ENCODE results near the gene DSC1.
"Not testable (repeated sequence)": the region's sequence is repeated elsewhere in the genome, so short reads cannot be mapped to it uniquely, and the experiment has no call there.

The DSC1 gene

DNA sequence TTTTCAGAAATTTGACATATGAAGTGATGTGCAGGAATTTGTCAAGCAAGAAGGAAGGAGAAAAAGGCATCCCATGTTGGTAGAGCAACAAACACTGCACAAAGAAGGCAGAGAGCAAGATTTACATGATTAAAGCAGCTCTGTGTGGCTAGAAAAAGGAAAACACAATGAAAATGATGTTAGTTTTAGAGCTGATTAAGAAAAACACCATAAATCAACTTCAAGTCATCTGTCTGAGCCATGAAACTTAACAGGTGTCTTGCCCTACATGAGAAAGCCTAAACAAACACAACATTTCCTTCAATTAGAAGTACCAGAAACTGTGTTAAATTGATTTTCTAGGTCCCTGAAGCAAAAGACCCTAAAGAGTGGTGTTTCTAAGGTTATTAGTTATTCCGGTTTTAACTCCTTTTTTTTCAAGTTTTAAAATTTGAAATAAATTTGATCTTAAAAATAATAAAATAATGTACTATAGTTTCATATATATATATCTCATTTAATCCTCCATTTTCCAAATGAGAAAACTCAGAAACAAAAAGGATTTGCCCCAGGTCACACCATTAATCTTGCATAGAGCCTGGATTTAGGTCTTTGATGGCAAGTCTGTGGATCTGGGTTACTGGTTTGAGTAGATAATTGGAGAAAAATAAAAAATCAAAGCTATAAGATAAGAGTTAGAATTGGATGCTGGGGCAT is 8.6 kb upstream of the DSC1 start:
- no peak for DNase-seq

DNA sequence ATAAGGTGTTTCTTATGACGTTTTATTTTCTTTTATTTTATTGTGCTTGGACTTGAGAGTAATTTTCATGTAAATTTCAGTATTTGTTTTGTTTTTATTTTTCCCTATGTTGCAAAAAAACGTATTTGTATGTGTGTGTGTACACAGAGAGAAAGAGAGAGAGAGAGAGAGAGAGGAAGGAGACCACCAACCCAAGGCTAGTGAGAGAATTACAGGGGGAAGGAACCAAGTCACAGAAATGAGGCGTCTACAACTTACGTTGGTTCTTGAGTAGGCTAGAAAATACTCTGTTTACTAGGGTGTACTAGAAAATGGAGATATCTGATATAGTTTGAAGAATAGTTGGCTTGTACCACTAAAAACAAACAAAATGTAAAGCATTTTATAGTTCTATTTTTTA is 7.7 kb upstream of the DSC1 start:
- DNase-seq, result no peak

DNA sequence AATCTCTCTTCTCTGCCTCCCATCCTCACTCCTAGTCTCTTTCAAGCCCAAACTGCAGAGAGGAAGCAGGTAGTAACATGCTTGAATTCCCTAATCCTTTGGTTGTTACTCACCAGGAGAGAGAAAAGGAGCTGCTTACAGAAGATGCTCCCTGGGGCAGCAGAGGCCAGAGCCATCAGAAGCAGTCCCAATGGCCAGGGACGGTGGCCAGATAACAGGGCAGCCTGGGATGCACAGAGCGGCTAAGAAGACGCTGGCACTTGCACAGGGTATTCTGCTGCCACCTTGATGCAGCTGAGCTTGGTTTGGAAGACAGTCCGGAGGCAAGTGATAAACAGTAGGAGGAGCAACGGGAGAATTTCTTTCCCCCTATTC is 250 bp downstream of the DSC1 start:
- no peak for DNase-seq

DNA sequence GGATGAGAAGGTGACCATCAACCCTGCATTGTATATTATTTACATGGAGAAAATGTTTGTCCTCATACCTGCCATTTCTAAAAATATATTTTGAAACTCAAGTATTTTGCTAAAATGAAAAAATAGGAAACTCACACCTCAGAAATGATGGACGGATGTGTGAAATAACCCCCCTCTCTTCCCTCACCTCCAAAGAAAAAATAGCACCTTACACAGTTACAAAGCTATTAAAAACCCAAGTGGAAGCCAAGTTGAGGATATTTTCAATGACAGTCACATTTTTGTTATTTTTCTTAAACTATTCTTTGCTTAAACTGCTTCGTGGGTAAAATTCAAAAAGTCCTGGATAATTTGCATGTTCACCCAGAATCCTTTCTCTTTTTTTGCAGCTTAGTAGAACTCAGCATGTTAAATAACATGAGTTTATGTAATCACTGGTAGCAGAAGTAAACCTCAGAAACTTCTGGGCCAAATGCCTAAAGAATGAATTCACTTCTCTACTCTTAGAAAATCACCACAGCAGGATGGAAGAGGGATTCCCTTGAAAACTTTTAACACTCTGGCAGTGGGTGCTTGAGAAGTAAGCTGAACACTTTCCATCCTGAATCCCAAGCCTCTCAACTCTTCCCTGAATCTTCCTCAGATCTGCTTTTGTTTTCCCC is 768 bp downstream of the DSC1 start:
- no peak for DNase-seq

DNA sequence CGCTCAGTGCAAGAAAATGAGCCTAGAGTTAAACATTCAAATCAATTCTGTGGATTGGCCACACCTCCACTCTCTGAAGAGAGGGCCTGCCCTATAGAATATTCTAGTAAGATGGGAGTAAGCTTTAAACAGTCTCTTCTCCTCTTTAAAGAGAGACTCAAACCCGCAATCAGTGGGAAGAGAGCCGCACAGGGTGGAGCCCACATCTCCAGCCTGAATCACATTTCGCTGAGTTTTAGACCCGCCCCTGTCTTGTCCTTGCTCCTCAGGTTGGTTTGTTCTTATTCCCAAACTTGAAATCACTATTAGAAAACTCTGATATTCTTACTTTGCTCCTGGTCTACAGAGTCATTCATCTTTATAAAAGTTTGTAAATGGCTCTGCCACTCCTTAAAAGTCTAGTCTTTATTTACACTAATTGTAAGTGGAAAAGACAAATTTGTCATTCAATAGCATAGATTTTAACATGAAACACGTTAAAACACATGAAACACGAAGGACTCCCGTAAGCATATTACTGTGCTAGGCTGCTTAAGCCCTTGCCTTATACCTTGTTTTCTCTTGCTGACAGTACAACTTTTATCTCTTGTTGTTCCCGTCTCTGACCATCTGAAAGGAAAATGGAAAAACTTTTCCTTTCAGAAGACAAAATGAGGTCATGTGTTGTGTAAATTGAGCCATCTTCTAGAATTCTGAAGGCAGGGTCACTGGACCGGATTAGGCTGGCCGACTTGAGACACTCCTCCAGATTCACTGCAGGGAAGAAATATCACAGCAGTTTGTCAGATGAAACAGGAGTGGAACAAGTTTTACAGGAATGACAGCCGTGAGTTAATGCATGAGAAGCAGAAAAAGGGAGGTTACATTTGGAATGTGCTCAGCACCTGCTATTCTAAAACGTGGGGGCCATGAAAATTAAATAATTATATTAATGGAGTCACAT is 5.6 kb downstream of the DSC1 start:
- DNase-seq, result no peak

DNA sequence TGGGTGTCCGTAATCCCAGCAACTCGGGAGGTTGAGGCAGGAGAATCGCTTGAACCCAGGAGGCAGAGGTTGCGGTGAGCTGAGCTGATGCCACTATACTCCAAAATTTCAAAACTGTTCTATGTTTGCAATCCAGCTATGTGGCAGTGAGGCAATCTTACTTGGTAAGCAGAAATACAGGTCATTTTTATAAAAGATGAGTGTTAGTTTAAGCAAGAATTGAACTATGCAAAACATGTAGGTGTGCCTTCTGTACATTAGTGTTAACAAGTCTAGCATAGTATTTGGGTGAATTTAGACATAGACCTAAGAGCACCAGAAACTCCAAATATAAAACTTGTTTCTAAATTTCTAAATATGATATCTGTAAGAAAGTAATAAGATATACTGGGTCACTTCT is 7.2 kb downstream of the DSC1 start:
- no peak for DNase-seq

DNA sequence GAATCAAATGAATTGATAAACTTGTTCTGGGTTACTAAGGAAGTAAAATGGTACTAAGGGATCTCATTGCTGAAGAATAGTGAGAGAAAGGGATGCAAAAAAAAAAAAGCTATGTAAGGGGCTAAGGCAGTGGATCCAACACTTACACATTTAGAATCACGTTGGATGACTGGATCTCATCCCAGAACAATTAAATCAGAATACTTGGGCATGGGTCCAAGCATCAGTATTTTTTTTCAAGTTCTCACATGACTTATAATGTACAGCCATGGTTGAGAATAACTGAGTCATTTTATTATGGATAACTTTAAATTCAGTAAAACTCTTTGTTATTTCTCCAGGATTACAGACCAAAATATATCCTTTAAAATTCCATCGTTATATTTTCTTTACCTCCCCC is 8.5 kb downstream of the DSC1 start:
- DNase-seq, result no peak

DNA sequence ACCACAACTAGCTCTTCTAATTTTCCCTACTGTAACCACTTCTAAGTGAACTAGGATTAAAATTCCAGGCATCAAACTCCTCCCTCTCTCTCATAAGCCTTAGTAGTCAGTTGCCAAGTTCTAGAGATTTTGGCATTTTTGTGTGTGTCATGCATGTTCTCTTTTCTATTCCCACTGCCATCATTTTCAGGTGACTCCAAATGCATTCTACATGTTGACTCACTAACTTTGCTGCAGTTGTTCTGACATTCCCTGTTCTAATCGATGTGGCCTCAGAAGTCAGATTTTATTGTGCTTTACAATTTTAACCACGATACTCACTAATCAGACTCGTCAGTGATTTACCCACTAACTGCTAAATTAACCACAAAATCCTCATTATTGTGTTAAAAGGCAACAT is 13.3 kb downstream of the DSC1 start:
- DNase-seq, result no peak

DNA sequence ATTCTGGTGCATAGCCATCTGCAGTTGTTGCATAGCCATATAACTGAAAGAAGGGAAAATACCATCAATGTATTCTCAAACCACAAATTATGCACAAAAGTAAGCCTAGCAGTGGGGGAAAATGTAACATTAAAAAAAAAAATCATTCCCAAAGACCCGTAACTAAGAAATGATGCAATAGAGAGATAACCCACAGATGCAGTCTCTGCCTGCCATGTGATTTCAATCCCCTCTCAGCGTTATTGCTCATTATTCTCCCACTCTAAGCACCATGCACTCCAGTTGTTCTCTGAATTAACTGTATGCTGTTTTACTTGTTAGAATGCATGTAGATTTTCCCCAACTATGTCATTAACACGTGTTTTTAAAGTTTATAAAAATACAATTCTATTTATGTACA is 14.1 kb downstream of the DSC1 start:
- DNase-seq, result no peak

DNA sequence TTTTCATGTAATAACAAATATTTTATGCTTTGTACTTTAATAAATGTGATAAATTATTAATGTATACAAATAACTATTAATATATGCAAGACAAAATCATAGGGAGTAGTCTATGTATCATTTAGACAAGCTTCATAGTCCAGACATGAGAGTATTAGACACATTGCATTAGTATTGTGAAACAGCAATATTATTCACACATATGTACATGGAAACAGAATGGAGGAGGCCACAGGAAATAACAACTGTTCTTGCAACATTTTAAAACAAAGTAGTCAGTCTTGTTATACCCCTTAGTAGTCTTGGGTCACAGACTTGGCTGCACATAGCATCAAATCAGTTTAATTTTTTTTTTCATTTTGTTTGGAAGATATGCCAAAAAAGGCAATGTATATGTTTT is 15.8 kb downstream of the DSC1 start:
- DNase-seq, result no peak

DNA sequence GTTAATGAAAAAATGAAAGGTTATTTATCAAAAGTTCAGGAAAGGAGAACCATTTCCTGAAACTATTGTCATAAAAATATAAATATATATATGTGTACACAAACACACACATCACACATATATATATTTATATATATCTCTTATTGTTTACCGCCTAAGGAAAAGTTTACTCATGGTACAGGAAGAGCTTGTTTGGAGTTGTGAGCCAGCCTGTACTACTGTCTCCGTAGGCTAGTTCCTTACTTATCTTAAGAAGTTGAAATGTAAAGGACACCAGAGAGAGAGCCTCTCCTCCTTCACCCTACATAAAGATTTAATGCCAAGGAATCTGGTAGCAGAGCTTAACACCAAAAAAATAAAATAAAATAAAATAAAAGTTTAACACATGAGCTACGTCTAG is 19.6 kb downstream of the DSC1 start:
- DNase-seq, result no peak

DNA sequence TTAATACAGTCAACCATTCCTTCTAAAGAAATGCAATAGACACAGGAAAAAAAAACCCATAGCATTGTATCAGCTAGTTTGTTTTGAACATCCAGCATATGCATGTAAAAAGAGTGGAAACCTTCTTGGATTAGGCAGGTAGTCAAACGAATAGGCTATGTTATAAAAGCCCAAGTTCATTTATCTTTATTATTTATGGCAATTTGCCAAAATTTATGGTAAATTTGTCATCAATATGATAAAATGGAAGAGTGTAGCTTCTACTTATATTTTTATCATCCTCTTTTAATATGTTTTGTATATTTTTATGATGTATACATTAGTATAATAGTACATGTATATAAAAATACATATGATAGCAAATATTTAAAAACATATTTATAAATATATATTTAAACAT is 23.9 kb downstream of the DSC1 start:
- no peak for DNase-seq

DNA sequence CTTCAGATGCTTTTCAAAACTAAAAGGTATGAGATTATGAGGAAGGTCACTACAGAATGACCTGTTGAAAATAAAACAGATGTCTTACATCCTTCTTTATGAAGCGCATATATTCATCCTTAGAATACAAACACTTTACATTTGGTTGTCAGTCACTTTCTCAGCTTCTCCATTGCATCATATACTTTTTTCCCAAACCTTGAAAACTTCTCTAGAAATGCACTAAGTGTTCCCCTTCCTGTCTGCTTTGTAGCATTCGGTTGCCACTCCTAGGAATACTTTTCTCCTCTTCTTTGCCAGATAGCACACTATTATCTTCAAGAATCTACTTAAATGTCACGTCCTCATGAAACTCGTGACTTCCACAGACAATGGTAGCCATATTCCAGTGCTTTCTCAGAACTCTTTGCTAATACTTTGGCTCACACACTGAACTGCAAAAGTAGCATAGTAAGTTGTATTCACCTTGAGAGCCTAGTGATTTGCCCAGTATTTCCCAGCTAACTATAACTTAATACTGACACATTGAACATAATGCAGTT is 27.6 kb downstream of the DSC1 start:
- no peak for DNase-seq

DNA sequence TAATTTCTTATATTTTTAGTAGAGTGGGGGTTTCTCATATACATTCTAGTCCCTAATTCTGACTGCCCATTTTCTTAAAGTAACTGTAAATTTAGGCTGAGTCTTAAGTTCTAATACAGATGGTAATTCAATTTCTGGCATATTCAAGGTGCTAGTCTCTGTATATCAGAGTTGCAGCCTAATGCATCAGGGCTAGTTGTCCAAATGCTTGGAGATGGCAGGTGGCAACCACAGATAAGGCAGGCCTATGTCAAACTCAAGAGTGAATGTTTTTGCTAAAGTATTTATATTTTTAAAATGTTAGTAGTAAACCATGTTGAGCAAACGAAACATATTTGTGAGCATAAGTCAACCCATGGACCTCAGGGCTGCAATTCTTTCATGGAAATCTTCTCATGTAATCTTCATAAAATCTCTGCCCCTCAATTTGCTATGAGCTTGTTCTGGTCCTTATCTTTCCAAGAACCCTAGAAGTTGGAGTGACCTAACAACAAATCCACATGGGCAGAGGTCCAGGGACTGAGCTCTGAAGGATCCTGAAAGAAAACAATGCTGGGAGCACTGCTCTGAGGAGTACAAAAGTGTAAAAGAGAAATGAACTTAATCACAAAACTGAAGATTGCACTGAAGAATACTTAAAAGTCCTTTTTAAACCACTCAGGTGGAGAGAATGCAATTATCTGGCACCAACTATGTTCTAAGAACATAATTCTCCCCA is 33.1 kb downstream of the DSC1 start:
- no peak for DNase-seq

DNA sequence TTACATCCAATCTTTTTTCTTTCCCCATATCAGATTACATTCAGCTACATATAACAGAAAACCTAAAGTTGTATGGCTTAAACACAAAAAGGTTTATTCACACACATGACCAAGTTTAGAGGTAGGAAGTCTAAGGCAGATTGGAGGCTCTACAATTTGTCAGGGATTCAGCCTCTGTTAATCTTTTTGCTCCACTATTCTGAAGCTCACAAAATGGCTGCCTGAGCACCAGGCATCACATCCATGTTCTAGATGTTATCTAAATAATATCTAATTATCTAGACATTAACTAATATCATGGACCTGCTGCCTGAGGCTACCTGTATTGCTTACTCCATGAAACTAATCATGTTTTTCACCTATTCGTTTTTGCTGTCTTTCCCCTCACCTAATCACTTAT is 36.8 kb downstream of the DSC1 start:
- no peak for DNase-seq

DNA sequence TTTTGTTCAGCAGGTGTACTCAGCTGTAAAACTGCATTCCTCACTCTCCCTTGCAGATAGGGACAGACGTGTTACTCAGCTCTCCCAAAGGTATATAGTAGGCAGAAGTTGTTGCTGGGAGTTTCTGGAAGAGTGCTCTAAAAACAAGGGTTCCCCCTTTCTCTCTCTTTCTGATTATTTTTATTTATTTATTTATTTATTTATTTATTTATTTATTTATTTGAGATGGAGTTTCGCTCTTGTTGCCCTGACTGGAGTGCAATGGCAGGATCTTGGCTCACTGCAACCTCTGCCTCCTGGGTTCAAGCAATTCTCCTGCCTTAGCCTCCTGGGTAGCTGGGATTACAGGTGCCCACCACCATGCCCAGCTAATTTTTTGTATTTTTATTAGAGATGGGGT is 39.5 kb downstream of the DSC1 start:
- not testable (repeated sequence) for DNase-seq

DNA sequence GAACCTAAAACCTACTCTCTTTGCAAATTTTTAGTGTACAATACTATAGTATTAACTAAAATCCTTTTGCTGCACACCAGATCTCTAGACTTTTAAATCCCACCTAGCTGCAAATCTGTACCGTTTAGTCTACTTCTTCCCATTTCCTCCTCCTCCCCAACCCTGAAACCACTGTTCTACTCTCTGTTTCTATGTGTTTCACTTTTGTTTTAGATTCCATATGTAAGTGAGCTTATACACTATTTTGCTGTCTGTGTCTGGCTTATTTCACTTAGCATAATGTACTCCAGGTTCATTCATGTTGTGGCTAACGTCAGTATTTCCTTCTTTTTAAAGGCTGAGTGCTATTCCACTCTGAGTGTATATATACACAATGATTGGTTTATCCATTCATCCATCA is 42.1 kb downstream of the DSC1 start:
- no peak for DNase-seq

DNA sequence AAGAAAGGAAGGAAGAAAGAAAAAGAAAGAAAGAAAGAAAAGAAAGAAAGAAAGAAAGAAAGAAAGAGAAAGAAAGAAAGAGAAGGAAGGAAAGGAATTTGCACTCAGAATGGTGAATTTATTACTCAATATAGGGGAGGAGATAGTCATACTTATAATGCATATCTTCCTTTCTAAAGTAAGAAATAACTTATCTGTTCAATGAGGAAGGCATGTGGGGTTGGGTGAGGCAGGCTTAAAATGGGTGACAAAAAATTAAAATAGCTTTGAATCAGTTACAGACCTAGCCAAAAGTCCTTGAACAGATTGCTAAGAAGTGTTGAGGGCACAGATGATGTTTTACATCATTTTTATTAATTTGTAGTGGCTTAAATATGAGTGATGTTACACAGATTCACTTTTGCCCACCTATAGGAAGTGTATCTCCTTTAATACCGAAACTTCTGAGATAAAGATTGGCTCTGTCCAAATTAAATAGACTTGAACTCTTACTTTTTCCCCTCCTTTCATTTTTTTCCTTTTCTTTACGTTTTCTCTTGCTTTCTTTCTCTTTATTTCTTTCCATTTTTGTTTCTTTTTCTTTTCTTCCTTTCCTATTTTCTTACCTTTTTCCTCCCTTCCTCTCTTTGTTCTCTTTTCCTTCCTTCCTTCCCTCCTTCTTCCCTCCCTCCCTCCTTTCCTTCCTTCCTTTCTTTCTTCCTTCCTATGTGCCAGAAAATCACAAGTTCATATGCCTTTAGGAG is 45.6 kb downstream of the DSC1 start:
- no peak for DNase-seq

DNA sequence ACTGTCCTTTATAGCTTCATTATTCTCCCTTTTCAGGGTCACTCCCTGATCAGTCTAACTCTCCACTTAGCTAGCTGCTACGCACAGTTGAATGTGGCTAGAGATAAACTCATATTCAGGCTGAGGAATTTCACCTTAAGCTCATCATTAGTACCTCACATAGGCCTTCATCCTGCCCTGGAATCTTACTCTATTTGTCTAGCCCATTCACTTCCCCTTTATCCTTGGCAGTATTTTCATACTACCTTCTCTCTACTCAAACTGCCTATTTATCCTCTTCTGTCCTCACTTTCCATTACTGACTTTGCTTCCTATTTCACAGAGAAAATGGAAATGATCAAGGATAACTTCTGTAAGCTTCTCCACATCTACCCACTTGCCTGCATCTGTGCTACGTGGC is 49.9 kb downstream of the DSC1 start:
- no peak for DNase-seq

DNA sequence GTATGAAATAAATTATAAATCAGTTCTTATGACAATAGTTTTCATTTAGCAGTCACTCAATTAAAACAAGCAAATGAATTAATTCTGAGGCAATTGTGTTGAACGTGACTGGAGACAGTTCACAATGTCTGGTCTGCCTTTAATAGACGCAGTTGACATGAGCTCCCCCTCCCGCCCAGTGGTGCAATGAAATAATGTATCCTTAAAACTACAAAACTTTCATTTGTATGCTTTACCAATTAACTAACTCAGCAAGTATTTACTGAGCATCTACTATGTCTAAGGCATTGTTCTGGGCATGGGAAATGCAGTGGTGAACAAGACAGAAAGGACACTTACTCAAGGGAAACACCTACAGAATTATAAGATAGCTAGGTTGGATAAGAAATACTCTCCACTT is 56.9 kb downstream of the DSC1 start:
- DNase-seq, result no peak

DNA sequence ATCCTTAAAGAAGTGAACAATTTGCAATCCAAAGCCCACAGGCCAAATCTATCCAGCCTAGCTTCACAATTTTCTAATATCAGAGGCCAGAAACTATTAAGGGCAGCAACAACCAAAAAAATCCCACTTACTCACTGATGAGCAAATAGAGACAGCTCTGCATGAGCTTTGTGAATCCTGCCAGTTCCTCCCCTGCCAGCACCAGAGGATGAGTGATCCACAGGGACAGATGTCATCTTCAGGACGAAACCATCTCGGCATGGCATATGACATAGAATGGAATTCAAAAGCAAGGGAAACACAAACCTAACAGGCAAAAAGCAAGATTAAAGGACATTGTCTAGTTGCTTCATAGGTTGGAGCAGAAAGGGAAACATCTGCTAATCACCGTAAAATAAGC is 58.2 kb downstream of the DSC1 start:
- DNase-seq, result no peak

DNA sequence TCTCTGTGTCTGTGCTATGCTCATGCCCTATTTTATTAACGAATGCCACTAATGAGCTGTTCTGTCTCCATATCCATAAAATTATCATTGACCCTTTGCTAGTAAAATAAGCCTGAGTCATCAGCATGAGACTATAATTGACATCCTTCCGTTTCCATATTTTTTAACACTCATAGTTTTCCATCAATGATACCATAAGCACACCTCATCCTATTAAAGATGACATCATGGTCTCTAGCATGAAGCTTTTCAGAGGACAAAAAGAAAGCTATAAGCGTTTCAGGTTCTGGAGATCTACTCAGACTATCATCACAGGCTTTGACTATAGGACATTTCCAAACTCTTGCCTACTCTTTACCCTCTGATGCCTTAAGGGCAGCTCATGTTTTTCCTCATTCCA is 59.2 kb downstream of the DSC1 start:
- DNase-seq, result no peak

All from activated CD4-positive, alpha-beta T cell treated with anti-CD3 and anti-CD28 coated beads for 1 hour (primary cell).